Tibial artery (tissue), 4 donors: ENCODE results near the gene ZNF484.

ENCODE experiments used
- DNase-seq, 2 donors: peaks; one replicate each; pipeline ENCODE4 v3.0.0-alpha.2; 2019
- H3K27ac ChIP-seq, 2 donors: fragments of 200-600 bp; sonication (generic) in 1 of 2; 1 replicate in 1 of 2; 2 replicates in 1 of 2; pipeline ENCODE4 v1.5.1; 2018 to 2019; ENCODE audit warnings: mild to moderate bottlenecking in 1 of 2
- H3K27me3 ChIP-seq, 2 donors: fragments of 200-600 bp; sonication (generic) in 1 of 2; one replicate each; pipeline versions ENCODE4 v1.5.1 to v1.6.0; 2016 to 2019
- H3K36me3 ChIP-seq, 3 donors: fragments of 200-600 bp; sonication (generic) in 2 of 3; one replicate each; pipeline ENCODE4 v1.5.1; 2016 to 2019; ENCODE audit warnings: mild to moderate bottlenecking in 2 of 3
- H3K4me1 ChIP-seq, 4 donors: fragments of 200-600 bp; sonication (generic) in 2 of 4; 1 replicate in 3 of 4; 2 replicates in 1 of 4; pipeline ENCODE4 v1.5.1; 2016 to 2019
- H3K4me3 ChIP-seq, 2 donors: fragments of 200-600 bp; sonication (generic) in 1 of 2; 1 replicate in 1 of 2; 2 replicates in 1 of 2; pipeline ENCODE4 v1.5.1; 2018 to 2019; ENCODE audit warnings: mild to moderate bottlenecking in 2 of 2
- H3K9me3 ChIP-seq, 3 donors: fragments of 200-600 bp; sonication (generic) in 1 of 3; one replicate each; pipeline ENCODE4 v1.5.1; 2016 to 2019
- intact Hi-C: fragments of 100-400 bp; cut with DNase I; formaldehyde crosslinking; loops from one replicate; pipeline ENCODE4 v1.15.0; 2023; ENCODE audit warnings: low total_unique reads
- TF ChIP-seq, protein P1 (sequence below), 2 experiments: fragments of 200-600 bp in 1 of 2; fragments of 450-650 bp in 1 of 2; IDR thresholded peaks; one replicate each; pipeline ENCODE4 v1.5.1; 2017 to 2019; ENCODE audit warnings: antibody characterized with exemption in 2 of 2, mild to moderate bottlenecking in 1 of 2, moderate library complexity in 1 of 2

ZNF484 gene

DNA sequence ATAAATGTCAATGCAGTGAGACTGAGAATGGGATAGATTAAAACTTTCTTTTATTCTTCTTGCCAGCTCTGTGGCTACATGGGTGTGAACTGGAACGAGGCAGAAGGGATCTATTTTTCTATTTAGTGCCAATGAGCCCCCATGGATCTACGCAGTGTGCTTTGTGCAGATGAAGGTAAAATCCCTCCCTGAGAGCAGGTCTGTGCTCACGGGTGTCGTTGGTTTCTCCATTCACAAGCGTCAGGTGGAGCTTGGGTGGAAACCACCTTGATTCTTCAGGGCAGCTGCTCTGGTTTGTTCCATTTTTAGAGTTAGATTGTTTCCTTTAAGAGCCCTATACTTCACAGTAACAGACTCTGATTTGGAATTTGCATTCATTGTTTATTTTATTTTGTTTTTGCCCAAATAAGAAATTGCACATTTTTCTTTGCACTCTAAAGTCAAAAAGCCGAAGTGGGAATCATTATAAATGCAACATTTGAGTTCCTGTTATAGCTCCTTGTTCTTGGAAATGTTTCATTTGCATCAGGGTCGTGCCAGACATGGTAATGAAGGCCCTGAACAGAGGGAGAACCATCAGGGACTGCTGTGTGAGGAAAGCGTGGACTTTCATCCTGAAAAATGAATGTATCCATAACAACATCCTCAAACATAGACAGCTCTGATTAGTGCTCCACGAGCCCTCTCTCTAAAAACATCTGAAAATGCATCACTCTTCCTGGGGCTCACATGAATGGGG lies 82.1 kb downstream of the ZNF484 start:
- TF ChIP-seq, protein P1, sequence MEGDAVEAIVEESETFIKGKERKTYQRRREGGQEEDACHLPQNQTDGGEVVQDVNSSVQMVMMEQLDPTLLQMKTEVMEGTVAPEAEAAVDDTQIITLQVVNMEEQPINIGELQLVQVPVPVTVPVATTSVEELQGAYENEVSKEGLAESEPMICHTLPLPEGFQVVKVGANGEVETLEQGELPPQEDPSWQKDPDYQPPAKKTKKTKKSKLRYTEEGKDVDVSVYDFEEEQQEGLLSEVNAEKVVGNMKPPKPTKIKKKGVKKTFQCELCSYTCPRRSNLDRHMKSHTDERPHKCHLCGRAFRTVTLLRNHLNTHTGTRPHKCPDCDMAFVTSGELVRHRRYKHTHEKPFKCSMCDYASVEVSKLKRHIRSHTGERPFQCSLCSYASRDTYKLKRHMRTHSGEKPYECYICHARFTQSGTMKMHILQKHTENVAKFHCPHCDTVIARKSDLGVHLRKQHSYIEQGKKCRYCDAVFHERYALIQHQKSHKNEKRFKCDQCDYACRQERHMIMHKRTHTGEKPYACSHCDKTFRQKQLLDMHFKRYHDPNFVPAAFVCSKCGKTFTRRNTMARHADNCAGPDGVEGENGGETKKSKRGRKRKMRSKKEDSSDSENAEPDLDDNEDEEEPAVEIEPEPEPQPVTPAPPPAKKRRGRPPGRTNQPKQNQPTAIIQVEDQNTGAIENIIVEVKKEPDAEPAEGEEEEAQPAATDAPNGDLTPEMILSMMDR (IDR thresholded peaks at IDR 0.05): no peak
- Histone ChIP-seq H3K4me3 (no peak overlapping the region), H3K4me1 (no peaks in the 10 kb centered on the region), H3K27ac (no peak overlapping the region), H3K27me3 (peaks cover 0 to 40% of the 10 kb centered on the region in 2 donors), H3K36me3 (no peaks in the 10 kb centered on the region), H3K9me3 (no peaks in the 10 kb centered on the region)
- intact Hi-C loops: no loop called here
- no peak for DNase-seq
